Tongue (tissue), 2 donors: Measurements from ENCODE around the gene ZNF516. TPM values are rescaled to one million over a fixed set of nuclear protein-coding genes. Genes with fewer than 3 reads are reported as not detected.

ENCODE experiments used
- DNase-seq: peaks from one replicate; pipeline ENCODE4 v3.0.0-alpha.2; 2015
- total RNA-seq: library from RNA; depleted of rRNA; stranded (reverse); fragments of >200 nt; gene quantifications from one replicate; pipeline ENCODE4 v1.2.3, GENCODE V29; 2014

The ZNF516 gene
- total RNA-seq, 1 donor from 2014 or later: 55.4 TPM

- no peak for DNase-seq
Measured at GRCh38 chr18:76507830-76508385, 12.9 kb upstream of the ZNF516 start.

GRCh38 chr18:76506974-76507764 is 12.1 kb upstream of the ZNF516 start:
- no peak for DNase-seq

- DNase-seq: no peak
Measured at GRCh38 chr18:76506395-76506794, 11.4 kb upstream of the ZNF516 start.

GRCh38 chr18:76505614-76506013 is 10.6 kb upstream of the ZNF516 start:
- no peak for DNase-seq

GRCh38 chr18:76504749-76505148 is 9.7 kb upstream of the ZNF516 start:
- no peak for DNase-seq

- DNase-seq: peak; percentile 20
Measured at GRCh38 chr18:76503649-76504386, 8.8 kb upstream of the ZNF516 start.

GRCh38 chr18:76502551-76502950 is 7.5 kb upstream of the ZNF516 start:
- DNase-seq: no peak

GRCh38 chr18:76499637-76500340 is 4.7 kb upstream of the ZNF516 start:
- no peak for DNase-seq

- DNase-seq: no peak
Measured at GRCh38 chr18:76499021-76499420, 4.0 kb upstream of the ZNF516 start.

- no peak for DNase-seq
Measured at GRCh38 chr18:76498064-76498463, 3.0 kb upstream of the ZNF516 start.

- DNase-seq: no peak
Measured at GRCh38 chr18:76497021-76497420, 2.0 kb upstream of the ZNF516 start.

GRCh38 chr18:76496194-76496890 is 1.3 kb upstream of the ZNF516 start:
- DNase-seq: peak; percentile 75

GRCh38 chr18:76495435-76496193 is 572 bp upstream of the ZNF516 start:
- peak; percentile 68 for DNase-seq

GRCh38 chr18:76494231-76495005 is 624 bp downstream of the ZNF516 start:
- DNase-seq: peak; percentile 77

- peak; percentile 58 for DNase-seq
Measured at GRCh38 chr18:76493213-76494161, 1.6 kb downstream of the ZNF516 start.

- DNase-seq: peak; percentile 100
Measured at GRCh38 chr18:76492669-76493212, 2.3 kb downstream of the ZNF516 start.

GRCh38 chr18:76491776-76492668 is 3.0 kb downstream of the ZNF516 start:
- peak; percentile 62 for DNase-seq

GRCh38 chr18:76491473-76491775 is 3.6 kb downstream of the ZNF516 start:
- peak; percentile 87 for DNase-seq
